HT-29 (cell line): ENCODE results near the gene MEGF11. TPM values are rescaled to one million over a fixed set of nuclear protein-coding genes. Genes with fewer than 3 reads are reported as not detected.
"Not testable (repeated sequence)": the region's sequence is repeated elsewhere in the genome, so short reads cannot be mapped to it uniquely, and the experiment has no call there.

ENCODE experiments used
- DNase-seq: peaks from one replicate; pipeline ENCODE4 v3.0.0-alpha.2; 2015; ENCODE audit warnings: low spot score
- total RNA-seq: library from RNA; depleted of rRNA; stranded (reverse); fragments of >200 nt; shearing (Covaris generic); gene quantifications from 2 replicates; pipeline ENCODE4 v1.2.3, GENCODE V29; 2014

Gene MEGF11
- total RNA-seq, 1 experiment from 2014 or later, result 0.51 TPM

- no peak for DNase-seq
Measured at GRCh38 chr15:66276546-66276945, 23.0 kb upstream of the MEGF11 start.

GRCh38 chr15:66275352-66275751, 21.8 kb upstream of the MEGF11 start:
- no peak for DNase-seq

GRCh38 chr15:66270932-66271331, 17.4 kb upstream of the MEGF11 start:
- no peak for DNase-seq

- peak; percentile 71 for DNase-seq
Measured at GRCh38 chr15:66269326-66270090, 16.0 kb upstream of the MEGF11 start.

- no peak for DNase-seq
Measured at GRCh38 chr15:66264859-66265513, 11.4 kb upstream of the MEGF11 start.

- DNase-seq, result not testable (repeated sequence)
Measured at GRCh38 chr15:66262837-66263236, 9.3 kb upstream of the MEGF11 start.

- DNase-seq, result no peak
Measured at GRCh38 chr15:66261056-66261455, 7.5 kb upstream of the MEGF11 start.

- DNase-seq, result no peak
Measured at GRCh38 chr15:66256692-66257091, 3.1 kb upstream of the MEGF11 start.

GRCh38 chr15:66254951-66255676, 1.6 kb upstream of the MEGF11 start:
- no peak for DNase-seq

- no peak for DNase-seq
Measured at GRCh38 chr15:66254089-66254950, 770 bp upstream of the MEGF11 start.

- no peak for DNase-seq
Measured at GRCh38 chr15:66252685-66253417, 699 bp downstream of the MEGF11 start.

- peak; percentile 58 for DNase-seq
Measured at GRCh38 chr15:66251790-66252684, 1.5 kb downstream of the MEGF11 start.

- no peak for DNase-seq
Measured at GRCh38 chr15:66251065-66251789, 2.3 kb downstream of the MEGF11 start.

- no peak for DNase-seq
Measured at GRCh38 chr15:66249605-66250174, 3.9 kb downstream of the MEGF11 start.

- no peak for DNase-seq
Measured at GRCh38 chr15:66246937-66247336, 6.6 kb downstream of the MEGF11 start.

- not testable (repeated sequence) for DNase-seq
Measured at GRCh38 chr15:66245832-66246231, 7.7 kb downstream of the MEGF11 start.

GRCh38 chr15:66241908-66242285, 11.7 kb downstream of the MEGF11 start:
- DNase-seq, result no peak

GRCh38 chr15:66241087-66241907, 12.3 kb downstream of the MEGF11 start:
- no peak for DNase-seq
